ENCODE results near the gene ETV6.

- TF ChIP-seq CTCF (conservative IDR thresholded peaks at IDR 0.05; ENCODE audit: low read length), result no peak
- TF ChIP-seq EZH2phosphoT487 (IDR thresholded peaks at IDR 0.05; ENCODE audit: borderline replicate concordance), result no peak
These were observed 118.9 kb downstream of the ETV6 start for GRCh38 chr12:11768233-11768965.
